HepG2 (cell line): ENCODE results near the gene CRTC2. TPM values are rescaled to one million over a fixed set of nuclear protein-coding genes. Genes with fewer than 3 reads are reported as not detected.
A peak's percentile ranks its signal among the peaks of the same experiment; 100 is the strongest.

ENCODE experiments used
- CENPBD1 ChIP-seq: sonication (generic); formaldehyde crosslinking; IDR thresholded peaks from 2 replicates; pipeline ENCODE4 v1.8.0; 2022; ENCODE audit warnings: missing genetic modification reagents, low read depth, mild to moderate bottlenecking, borderline replicate concordance
- DR1 ChIP-seq: sonication (generic); formaldehyde crosslinking; IDR thresholded peaks from 2 replicates; pipeline ENCODE4 v1.8.0; 2021; ENCODE audit warnings: mild to moderate bottlenecking, missing genetic modification reagents, inconsistent platforms
- EED ChIP-seq: sonication (generic); formaldehyde crosslinking; IDR thresholded peaks from 2 replicates; pipeline ENCODE4 v1.5.0; 2020; ENCODE audit warnings: mild to moderate bottlenecking, missing genetic modification reagents
- FOXO1 ChIP-seq: sonication (generic); formaldehyde crosslinking; IDR thresholded peaks from 2 replicates; pipeline ENCODE4 v1.4.0; 2020; ENCODE audit warnings: missing genetic modification reagents
- FOXP1 ChIP-seq, 2 experiments: fragments of 450-650 bp in 1 of 2; IDR thresholded peaks; 2 replicates each; pipeline ENCODE4 v1.6.1; 2017 to 2018; ENCODE audit warnings: antibody characterized with exemption in 1 of 2
- HNF4A ChIP-seq: sonication (generic); formaldehyde crosslinking; IDR thresholded peaks from 2 replicates; pipeline ENCODE4 v1.4.0; 2020; ENCODE audit warnings: missing genetic modification reagents
- HOXA3 ChIP-seq: sonication (generic); formaldehyde crosslinking; IDR thresholded peaks from 2 replicates; pipeline ENCODE4 v1.5.0; 2020; ENCODE audit warnings: missing genetic modification reagents
- JDP2 ChIP-seq: sonication (generic); formaldehyde crosslinking; IDR thresholded peaks from 2 replicates; pipeline ENCODE4 v1.8.1; 2022; ENCODE audit warnings: missing genetic modification reagents, borderline replicate concordance
- MIER3 ChIP-seq: IDR thresholded peaks from 2 replicates; pipeline ENCODE4 v1.6.1; 2016; ENCODE audit warnings: missing compliant biosample characterization, borderline replicate concordance
- MXD1 ChIP-seq: sonication (generic); formaldehyde crosslinking; IDR thresholded peaks from 2 replicates; pipeline ENCODE4 v1.4.0; 2020; ENCODE audit warnings: mild to moderate bottlenecking, missing genetic modification reagents
- NAIF1 ChIP-seq: sonication (generic); formaldehyde crosslinking; IDR thresholded peaks from 2 replicates; pipeline ENCODE4 v1.5.0; 2020; ENCODE audit warnings: mild to moderate bottlenecking, missing genetic modification reagents, borderline replicate concordance
- NFATC3 ChIP-seq: sonication (generic); formaldehyde crosslinking; IDR thresholded peaks from 2 replicates; pipeline ENCODE4 v1.5.1; 2020; ENCODE audit warnings: mild to moderate bottlenecking, missing genetic modification reagents
- NR2F1 ChIP-seq, 2 experiments: fragments of 450-650 bp in 1 of 2; formaldehyde crosslinking in 1 of 2; IDR thresholded peaks; 2 replicates each; pipeline versions ENCODE4 v1.5.0 to v1.6.1; 2016 to 2020; ENCODE audit warnings: mild to moderate bottlenecking in 1 of 2, missing compliant biosample characterization in 1 of 2, missing genetic modification reagents in 1 of 2, moderate library complexity in 1 of 2
- NR2F6 ChIP-seq, 2 experiments: IDR thresholded peaks; 2 replicates each; pipeline ENCODE4 v1.6.1; 2016; ENCODE audit warnings: antibody characterized with exemption in 1 of 2, mild to moderate bottlenecking in 1 of 2
- ZNF235 ChIP-seq: sonication (generic); formaldehyde crosslinking; IDR thresholded peaks from 2 replicates; pipeline ENCODE4 v1.8.1; 2023; ENCODE audit warnings: mild to moderate bottlenecking, missing genetic modification reagents, borderline replicate concordance
- ZNF274 ChIP-seq: sonication (generic); formaldehyde crosslinking; IDR thresholded peaks from 2 replicates; pipeline ENCODE4 v1.5.1; 2020; ENCODE audit warnings: mild to moderate bottlenecking, missing genetic modification reagents
- ZNF335 ChIP-seq: sonication (generic); formaldehyde crosslinking; IDR thresholded peaks from 2 replicates; pipeline ENCODE4 v1.4.0; 2020; ENCODE audit warnings: missing genetic modification reagents
- ZNF343 ChIP-seq: sonication (generic); formaldehyde crosslinking; IDR thresholded peaks from 2 replicates; pipeline ENCODE4 v1.4.0; 2020; ENCODE audit warnings: mild to moderate bottlenecking, missing genetic modification reagents
- ZNF432 ChIP-seq: sonication (generic); formaldehyde crosslinking; IDR thresholded peaks from 2 replicates; pipeline ENCODE4 v1.5.0; 2020; ENCODE audit warnings: missing genetic modification reagents, mild to moderate bottlenecking, borderline replicate concordance
- ZNF557 ChIP-seq: sonication (generic); formaldehyde crosslinking; IDR thresholded peaks from 2 replicates; pipeline ENCODE4 v1.4.0; 2020; ENCODE audit warnings: missing genetic modification reagents
- ZNF619 ChIP-seq: sonication (generic); formaldehyde crosslinking; IDR thresholded peaks from 2 replicates; pipeline ENCODE4 v1.4.0; 2020; ENCODE audit warnings: mild to moderate bottlenecking, missing genetic modification reagents
- polyA plus RNA-seq, 8 experiments: library from polyadenylated mRNA; depleted of rRNA in 3 of 8; stranded (reverse) in 7 of 8; unstranded in 1 of 8; fragments of >200 nt; fragmentation: Illumina TruSeq in 4 of 8; extraction: Trizol in 4 of 8; gene quantifications; 2 replicates each; pipeline versions ENCODE4 v1.2.1 to v1.2.3, GENCODE V29; 2011 to 2016; ENCODE audit warnings: low read depth in 4 of 8, missing spikeins in 1 of 8, mixed read lengths in 1 of 8; ENCODE audit not compliant: insufficient read depth in 1 of 8
- total RNA-seq, 5 experiments: library from RNA; depleted of rRNA; stranded (reverse); fragments of >200 nt; fragmentation: Illumina TruSeq; extraction: Trizol; gene quantifications; 2 replicates each; pipeline ENCODE4 v1.2.3, GENCODE V29; 2016; ENCODE audit warnings: low read depth in 1 of 5
- TF ChIP-seq, protein P1 (sequence below): IDR thresholded peaks from 2 replicates; pipeline ENCODE4 v1.6.1; 2016; ENCODE audit warnings: low read depth, control low read depth
- TF ChIP-seq, protein P2 (sequence below): sonication (generic); formaldehyde crosslinking; IDR thresholded peaks from 2 replicates; pipeline ENCODE4 v1.4.0; 2020; ENCODE audit warnings: mild to moderate bottlenecking, missing genetic modification reagents, borderline replicate concordance

CRTC2 gene
- total and polyA plus RNA-seq, 2 of the 13 experiments (the other 11 are each of a cell fraction or from before 2014, with no cell fraction given) = 6.1 to 26.7 TPM

DNA sequence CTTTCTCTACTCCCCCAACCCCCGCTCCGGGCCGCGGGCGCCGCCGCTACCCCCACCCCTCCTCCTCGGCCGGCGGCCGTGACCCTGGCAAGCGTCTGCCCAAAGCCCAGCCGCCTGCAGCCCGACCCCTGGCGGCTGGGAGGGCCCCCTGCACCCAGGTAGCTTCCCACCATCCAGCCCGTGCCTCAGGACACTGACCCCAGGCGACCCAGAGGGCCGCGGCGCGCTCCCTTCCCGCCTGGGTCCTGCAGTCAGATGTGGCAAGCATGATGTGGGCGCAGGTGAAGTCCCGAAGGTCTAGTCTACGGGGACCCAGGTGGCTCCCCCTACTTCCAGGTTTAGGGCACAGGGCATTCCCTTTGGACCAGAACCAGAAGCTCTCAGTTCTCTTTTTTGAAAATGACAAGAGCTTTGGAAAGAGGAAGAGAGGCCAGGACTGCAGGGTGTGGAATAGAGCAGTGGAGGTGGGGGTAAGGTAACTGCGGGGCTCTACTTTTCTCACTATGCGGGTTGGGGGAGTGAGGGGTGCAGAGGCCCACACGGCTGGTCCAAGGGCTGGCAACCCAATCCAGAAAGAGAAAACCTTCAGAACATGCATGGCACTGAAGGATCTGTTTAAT is 11.7 kb downstream of the CRTC2 start, which contains the start of gene DENND4B (continued):
- TF ChIP-seq NFATC3 (CRISPR knock-in tag) (no peak), JDP2 (CRISPR knock-in tag) (no peak), CENPBD1 (CRISPR knock-in tag) (no peak), NR2F6 (IDR thresholded peaks at IDR 0.05) (peak; percentile 57), NR2F6 (CRISPR knock-in tag; IDR thresholded peaks at IDR 0.05) (peak; percentile 90), ZNF235 (CRISPR knock-in tag) (no peak), FOXO1 (CRISPR knock-in tag) (no peak; the same call in 1 of the 2 replicates), NR2F1 (CRISPR knock-in tag; IDR thresholded peaks at IDR 0.05) (peak; percentile 52 to 64; a peak in 3 of 4 replicates), ZNF557 (no peak), MXD1 (CRISPR knock-in tag) (no peak; the same call in 1 of the 2 replicates), MIER3 (peak; percentile 51; the same call in 1 of the 2 replicates), ZNF274 (no peak), NAIF1 (CRISPR knock-in tag) (no peak), ZNF343 (CRISPR knock-in tag) (peak; percentile 53; the same call in 1 of the 2 replicates), EED (CRISPR knock-in tag) (no peak; the same call in 1 of the 2 replicates), ZNF432 (CRISPR knock-in tag) (no peak), DR1 (CRISPR knock-in tag) (no peak), ZNF335 (CRISPR knock-in tag) (0 out of 2 replicates have a peak, but pooled peaks have one; percentile 50), ZNF619 (CRISPR knock-in tag) (no peak), FOXP1 (IDR thresholded peaks at IDR 0.05) (no peak), FOXP1 (CRISPR knock-in tag; IDR thresholded peaks at IDR 0.05) (no peak), HOXA3 (CRISPR knock-in tag) (peak; percentile 69), HNF4A (peak; percentile 35; the same call in 1 of the 2 replicates)
- TF ChIP-seq, protein P1, sequence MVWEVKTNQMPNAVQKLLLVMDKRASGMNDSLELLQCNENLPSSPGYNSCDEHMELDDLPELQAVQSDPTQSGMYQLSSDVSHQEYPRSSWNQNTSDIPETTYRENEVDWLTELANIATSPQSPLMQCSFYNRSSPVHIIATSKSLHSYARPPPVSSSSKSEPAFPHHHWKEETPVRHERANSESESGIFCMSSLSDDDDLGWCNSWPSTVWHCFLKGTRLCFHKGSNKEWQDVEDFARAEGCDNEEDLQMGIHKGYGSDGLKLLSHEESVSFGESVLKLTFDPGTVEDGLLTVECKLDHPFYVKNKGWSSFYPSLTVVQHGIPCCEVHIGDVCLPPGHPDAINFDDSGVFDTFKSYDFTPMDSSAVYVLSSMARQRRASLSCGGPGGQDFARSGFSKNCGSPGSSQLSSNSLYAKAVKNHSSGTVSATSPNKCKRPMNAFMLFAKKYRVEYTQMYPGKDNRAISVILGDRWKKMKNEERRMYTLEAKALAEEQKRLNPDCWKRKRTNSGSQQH (CRISPR knock-in tag) = peak; percentile 69; the same call in 1 of the 2 replicates
- TF ChIP-seq, protein P2, sequence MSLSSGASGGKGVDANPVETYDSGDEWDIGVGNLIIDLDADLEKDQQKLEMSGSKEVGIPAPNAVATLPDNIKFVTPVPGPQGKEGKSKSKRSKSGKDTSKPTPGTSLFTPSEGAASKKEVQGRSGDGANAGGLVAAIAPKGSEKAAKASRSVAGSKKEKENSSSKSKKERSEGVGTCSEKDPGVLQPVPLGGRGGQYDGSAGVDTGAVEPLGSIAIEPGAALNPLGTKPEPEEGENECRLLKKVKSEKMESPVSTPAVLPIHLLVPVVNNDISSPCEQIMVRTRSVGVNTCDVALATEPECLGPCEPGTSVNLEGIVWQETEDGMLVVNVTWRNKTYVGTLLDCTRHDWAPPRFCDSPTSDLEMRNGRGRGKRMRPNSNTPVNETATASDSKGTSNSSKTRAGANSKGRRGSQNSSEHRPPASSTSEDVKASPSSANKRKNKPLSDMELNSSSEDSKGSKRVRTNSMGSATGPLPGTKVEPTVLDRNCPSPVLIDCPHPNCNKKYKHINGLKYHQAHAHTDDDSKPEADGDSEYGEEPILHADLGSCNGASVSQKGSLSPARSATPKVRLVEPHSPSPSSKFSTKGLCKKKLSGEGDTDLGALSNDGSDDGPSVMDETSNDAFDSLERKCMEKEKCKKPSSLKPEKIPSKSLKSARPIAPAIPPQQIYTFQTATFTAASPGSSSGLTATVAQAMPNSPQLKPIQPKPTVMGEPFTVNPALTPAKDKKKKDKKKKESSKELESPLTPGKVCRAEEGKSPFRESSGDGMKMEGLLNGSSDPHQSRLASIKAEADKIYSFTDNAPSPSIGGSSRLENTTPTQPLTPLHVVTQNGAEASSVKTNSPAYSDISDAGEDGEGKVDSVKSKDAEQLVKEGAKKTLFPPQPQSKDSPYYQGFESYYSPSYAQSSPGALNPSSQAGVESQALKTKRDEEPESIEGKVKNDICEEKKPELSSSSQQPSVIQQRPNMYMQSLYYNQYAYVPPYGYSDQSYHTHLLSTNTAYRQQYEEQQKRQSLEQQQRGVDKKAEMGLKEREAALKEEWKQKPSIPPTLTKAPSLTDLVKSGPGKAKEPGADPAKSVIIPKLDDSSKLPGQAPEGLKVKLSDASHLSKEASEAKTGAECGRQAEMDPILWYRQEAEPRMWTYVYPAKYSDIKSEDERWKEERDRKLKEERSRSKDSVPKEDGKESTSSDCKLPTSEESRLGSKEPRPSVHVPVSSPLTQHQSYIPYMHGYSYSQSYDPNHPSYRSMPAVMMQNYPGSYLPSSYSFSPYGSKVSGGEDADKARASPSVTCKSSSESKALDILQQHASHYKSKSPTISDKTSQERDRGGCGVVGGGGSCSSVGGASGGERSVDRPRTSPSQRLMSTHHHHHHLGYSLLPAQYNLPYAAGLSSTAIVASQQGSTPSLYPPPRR (CRISPR knock-in tag) = peak; percentile 70
